CD8-positive, alpha-beta memory T cell (primary cell): ENCODE data around the gene CREB5. TPM values are rescaled to one million over a fixed set of nuclear protein-coding genes. Genes with fewer than 3 reads are reported as not detected.

Source experiments
- CTCF ChIA-PET: fragments of 350-600 bp; sonication (Branson Sonifier 250); formaldehyde crosslinking; loops from one replicate; lab custom pipeline; 2021; ENCODE audit warnings: antibody characterized with exemption; lab: Charles Lee
- POLR2A ChIA-PET: fragments of 350-600 bp; sonication (Branson Sonifier 250); formaldehyde crosslinking; loops from one replicate; lab custom pipeline; 2021; ENCODE audit warnings: antibody characterized with exemption; lab: Charles Lee
- DNase-seq, 5 donors: peaks; one replicate each; pipeline versions ENCODE4 v3.0.0 to v3.0.0-alpha.2; 2020 to 2022; ENCODE audit warnings: mixed read lengths in 1 of 5
- H3K27ac ChIP-seq: one replicate; pipeline ENCODE4 v1.7.0; 2013; ENCODE audit warnings: low read depth, mild to moderate bottlenecking, low read length, moderate library complexity
- H3K27me3 ChIP-seq: 2 replicates; pipeline ENCODE4 v1.7.0; 2013; ENCODE audit warnings: low read length, mild to moderate bottlenecking; ENCODE audit not compliant: insufficient read depth, poor library complexity, severe bottlenecking
- H3K36me3 ChIP-seq: 2 replicates; pipeline ENCODE4 v1.7.0; 2013; ENCODE audit warnings: mild to moderate bottlenecking, low read length, moderate library complexity; ENCODE audit not compliant: insufficient read depth
- H3K4me1 ChIP-seq: 2 replicates; pipeline ENCODE4 v1.7.0; 2013; ENCODE audit warnings: mild to moderate bottlenecking, low read length, moderate library complexity; ENCODE audit not compliant: insufficient read depth
- H3K4me3 ChIP-seq: 2 replicates; pipeline ENCODE4 v1.7.0; 2013; ENCODE audit warnings: mild to moderate bottlenecking, low read length
- H3K9me3 ChIP-seq: 2 replicates; pipeline ENCODE4 v1.7.0; 2013; ENCODE audit warnings: mild to moderate bottlenecking, low read length
- H3K27ac Mint-ChIP-seq, 8 donors: one replicate each; pipeline ENCODE4 v1.8.0; 2020 to 2021; ENCODE audit warnings: mixed read lengths in 8 of 8, mild to moderate bottlenecking in 6 of 8, inconsistent platforms in 3 of 8, moderate library complexity in 3 of 8
- H3K27me3 Mint-ChIP-seq, 2 donors: one replicate each; pipeline ENCODE4 v1.8.0; 2020 to 2021; ENCODE audit warnings: mixed read lengths in 2 of 2, mild to moderate bottlenecking in 1 of 2, moderate library complexity in 1 of 2
- H3K36me3 Mint-ChIP-seq, 3 donors: one replicate each; pipeline ENCODE4 v1.8.0; 2020 to 2021; ENCODE audit warnings: mixed read lengths in 3 of 3, inconsistent platforms in 1 of 3, mild to moderate bottlenecking in 1 of 3
- H3K4me1 Mint-ChIP-seq, 3 donors: one replicate each; pipeline ENCODE4 v1.8.0; 2020 to 2021; ENCODE audit warnings: mixed read lengths in 3 of 3, inconsistent platforms in 1 of 3, mild to moderate bottlenecking in 1 of 3
- H3K4me3 Mint-ChIP-seq, 7 donors: one replicate each; pipeline ENCODE4 v1.8.0; 2020 to 2021; ENCODE audit warnings: mixed read lengths in 7 of 7, mild to moderate bottlenecking in 6 of 7, moderate library complexity in 4 of 7, inconsistent platforms in 2 of 7
- H3K9me3 Mint-ChIP-seq, 5 donors: one replicate each; pipeline ENCODE4 v1.8.0; 2020 to 2022; ENCODE audit warnings: mixed read lengths in 5 of 5, mild to moderate bottlenecking in 3 of 5, moderate library complexity in 2 of 5, inconsistent platforms in 1 of 5
- polyA plus RNA-seq: library from polyadenylated mRNA; unstranded; fragments of 300-500 nt; fragmentation: Illumina TruSeq; gene quantifications from one replicate; pipeline ENCODE4 v1.2.3, GENCODE V29; 2021
- total RNA-seq, 2 experiments: library from RNA; stranded (reverse); gene quantifications; one replicate each; pipeline ENCODE4 v1.2.3, GENCODE V29; 2021

The CREB5 gene
- total and polyA plus RNA-seq, 3 experiments from 2014 or later, result not detected

GRCh38 chr7:28631995-28632394, 219.7 kb downstream of the CREB5 start:
- ChIA-PET CTCF (no interaction called here), POLR2A (no interaction called here)
- no peak for DNase-seq
- H3K4me3 ChIP-seq, result no peak overlapping the region
- Mint-ChIP-seq H3K4me1 (no peaks in the 10 kb centered on the region), H3K36me3 (no peaks in the 10 kb centered on the region), H3K27me3 (no peaks in the 10 kb centered on the region), H3K4me3 (no peak overlapping the region), H3K27ac (no peak overlapping the region), H3K9me3 (no peaks in the 10 kb centered on the region)
- no peaks in the 10 kb centered on the region for H3K4me1 ChIP-seq
- H3K9me3 ChIP-seq, result no peaks in the 10 kb centered on the region
- H3K36me3 ChIP-seq, result no peaks in the 10 kb centered on the region
- H3K27ac ChIP-seq, result no peak overlapping the region
- no peaks in the 10 kb centered on the region for H3K27me3 ChIP-seq

- POLR2A ChIA-PET, result no interaction called here
- Histone ChIP-seq H3K4me1 (no peaks in the 10 kb centered on the region), H3K4me3 (no peak overlapping the region), H3K36me3 (no peaks in the 10 kb centered on the region), H3K9me3 (no peaks in the 10 kb centered on the region), H3K27ac (no peak overlapping the region), H3K27me3 (no peaks in the 10 kb centered on the region)
- no peak overlapping the region for H3K27ac Mint-ChIP-seq
- CTCF ChIA-PET, result no interaction called here
- no peaks in the 10 kb centered on the region for H3K36me3 Mint-ChIP-seq
- H3K27me3 Mint-ChIP-seq, result peaks cover 0 to under 1% of the 10 kb centered on the region in 2 donors
- no peaks in the 10 kb centered on the region for H3K4me1 Mint-ChIP-seq
- H3K9me3 Mint-ChIP-seq, result no peaks in the 10 kb centered on the region
- no peak for DNase-seq
- no peak overlapping the region for H3K4me3 Mint-ChIP-seq
These were observed 226.6 kb downstream of the CREB5 start for GRCh38 chr7:28638914-28639313.

- Mint-ChIP-seq H3K27me3 (peaks cover 0 to 1% of the 10 kb centered on the region in 2 donors), H3K4me1 (no peaks in the 10 kb centered on the region), H3K9me3 (no peaks in the 10 kb centered on the region), H3K27ac (no peak overlapping the region), H3K36me3 (no peaks in the 10 kb centered on the region), H3K4me3 (no peak overlapping the region)
- H3K4me3 ChIP-seq, result no peak overlapping the region
- no peak overlapping the region for H3K27ac ChIP-seq
- POLR2A ChIA-PET, result no interaction called here
- CTCF ChIA-PET, result interaction anchor here (1.3 kb wide), 1 partner anchor 35 kb away, joined by 3 read pairs; no protein-coding TSS in a partner anchor
- no peaks in the 10 kb centered on the region for H3K27me3 ChIP-seq
- no peak for DNase-seq
- H3K4me1 ChIP-seq, result no peaks in the 10 kb centered on the region
- H3K9me3 ChIP-seq, result no peaks in the 10 kb centered on the region
- H3K36me3 ChIP-seq, result no peaks in the 10 kb centered on the region
These were observed 227.7 kb downstream of the CREB5 start for GRCh38 chr7:28640001-28640400.

GRCh38 chr7:28641752-28642545, 229.6 kb downstream of the CREB5 start:
- no peak overlapping the region for H3K27ac ChIP-seq
- H3K27ac Mint-ChIP-seq, result no peak overlapping the region
- H3K4me1 ChIP-seq, result no peaks in the 10 kb centered on the region
- DNase-seq, result no peak
- H3K9me3 ChIP-seq, result no peaks in the 10 kb centered on the region
- no peaks in the 10 kb centered on the region for H3K9me3 Mint-ChIP-seq
- no peak overlapping the region for H3K4me3 Mint-ChIP-seq
- no peak overlapping the region for H3K4me3 ChIP-seq
- no peaks in the 10 kb centered on the region for H3K27me3 ChIP-seq
- peaks cover 0 to 1% of the 10 kb centered on the region in 2 donors for H3K27me3 Mint-ChIP-seq
- no peaks in the 10 kb centered on the region for H3K36me3 ChIP-seq
- no peaks in the 10 kb centered on the region for H3K4me1 Mint-ChIP-seq
- ChIA-PET POLR2A (no interaction called here), CTCF (no interaction called here)
- no peaks in the 10 kb centered on the region for H3K36me3 Mint-ChIP-seq

GRCh38 chr7:28643188-28643569, 230.9 kb downstream of the CREB5 start:
- Mint-ChIP-seq H3K27me3 (peaks cover 0 to 1% of the 10 kb centered on the region in 2 donors), H3K36me3 (no peaks in the 10 kb centered on the region), H3K27ac (no peak overlapping the region), H3K4me1 (no peaks in the 10 kb centered on the region), H3K9me3 (no peaks in the 10 kb centered on the region), H3K4me3 (no peak overlapping the region)
- Histone ChIP-seq H3K4me1 (no peaks in the 10 kb centered on the region), H3K36me3 (no peaks in the 10 kb centered on the region), H3K9me3 (no peaks in the 10 kb centered on the region), H3K27me3 (no peaks in the 10 kb centered on the region), H3K4me3 (no peak overlapping the region), H3K27ac (no peak overlapping the region)
- no peak for DNase-seq
- POLR2A ChIA-PET, result no interaction called here
- CTCF ChIA-PET, result no interaction called here

GRCh38 chr7:28643584-28644340, 231.4 kb downstream of the CREB5 start:
- no peaks in the 10 kb centered on the region for H3K4me1 ChIP-seq
- H3K9me3 ChIP-seq, result no peaks in the 10 kb centered on the region
- H3K27me3 ChIP-seq, result no peaks in the 10 kb centered on the region
- DNase-seq, result no peak
- Mint-ChIP-seq H3K27ac (no peak overlapping the region), H3K27me3 (peaks cover 0 to 1% of the 10 kb centered on the region in 2 donors), H3K4me3 (no peak overlapping the region), H3K36me3 (no peaks in the 10 kb centered on the region), H3K9me3 (no peaks in the 10 kb centered on the region), H3K4me1 (no peaks in the 10 kb centered on the region)
- no peaks in the 10 kb centered on the region for H3K36me3 ChIP-seq
- CTCF ChIA-PET, result no interaction called here
- H3K4me3 ChIP-seq, result no peak overlapping the region
- no peak overlapping the region for H3K27ac ChIP-seq
- POLR2A ChIA-PET, result no interaction called here

GRCh38 chr7:28645866-28646265, 233.5 kb downstream of the CREB5 start:
- H3K36me3 Mint-ChIP-seq, result no peaks in the 10 kb centered on the region
- H3K27ac Mint-ChIP-seq, result no peak overlapping the region
- H3K4me3 Mint-ChIP-seq, result no peak overlapping the region
- Histone ChIP-seq H3K36me3 (no peaks in the 10 kb centered on the region), H3K27ac (no peak overlapping the region), H3K4me1 (no peaks in the 10 kb centered on the region), H3K4me3 (no peak overlapping the region), H3K27me3 (no peaks in the 10 kb centered on the region), H3K9me3 (no peaks in the 10 kb centered on the region)
- ChIA-PET POLR2A (no interaction called here), CTCF (no interaction called here)
- H3K27me3 Mint-ChIP-seq, result peaks cover 0 to 1% of the 10 kb centered on the region in 2 donors
- no peak for DNase-seq
- no peaks in the 10 kb centered on the region for H3K9me3 Mint-ChIP-seq
- no peaks in the 10 kb centered on the region for H3K4me1 Mint-ChIP-seq

- no peaks in the 10 kb centered on the region for H3K4me1 ChIP-seq
- no peak for DNase-seq
- Mint-ChIP-seq H3K27me3 (peaks cover 0 to 1% of the 10 kb centered on the region in 2 donors), H3K9me3 (no peaks in the 10 kb centered on the region), H3K36me3 (no peaks in the 10 kb centered on the region), H3K4me1 (no peaks in the 10 kb centered on the region), H3K4me3 (no peak overlapping the region), H3K27ac (no peak overlapping the region)
- H3K9me3 ChIP-seq, result no peaks in the 10 kb centered on the region
- no peaks in the 10 kb centered on the region for H3K36me3 ChIP-seq
- no peak overlapping the region for H3K4me3 ChIP-seq
- ChIA-PET CTCF (no interaction called here), POLR2A (no interaction called here)
- no peaks in the 10 kb centered on the region for H3K27me3 ChIP-seq
- H3K27ac ChIP-seq, result no peak overlapping the region
These were observed 234.2 kb downstream of the CREB5 start for GRCh38 chr7:28646376-28647075.
